Central memory CD8-positive, alpha-beta T cell (primary cell): ENCODE results near the gene BRD3.

Experiments
- ATAC-seq: fragments of 150-1000 bp; cut with Tn5 transposase; replicated peaks from 2 replicates; pipeline ENCODE4 v1.10.0; 2022; ENCODE audit warnings: mild to moderate bottlenecking, moderate FRiP score, moderate number of reproducible peaks; ENCODE audit not compliant: poor library complexity, severe bottlenecking; ENCODE audit errors: extremely low read depth
- DNase-seq, 2 donors: peaks; one replicate each; pipeline ENCODE4 v3.0.0; 2021; ENCODE audit warnings: low spot score in 2 of 2
- H3K27ac Mint-ChIP-seq: one replicate; pipeline ENCODE4 v1.8.0; 2022; ENCODE audit warnings: low read depth, mild to moderate bottlenecking, moderate library complexity, mixed read lengths
- H3K27me3 Mint-ChIP-seq: one replicate; pipeline ENCODE4 v1.8.0; 2022; ENCODE audit warnings: mixed read lengths
- H3K36me3 Mint-ChIP-seq: one replicate; pipeline ENCODE4 v1.8.0; 2022; ENCODE audit warnings: mild to moderate bottlenecking, moderate library complexity, mixed read lengths; ENCODE audit not compliant: insufficient read depth
- H3K4me1 Mint-ChIP-seq: one replicate; pipeline ENCODE4 v1.8.0; 2022; ENCODE audit warnings: mixed read lengths
- H3K4me3 Mint-ChIP-seq: one replicate; pipeline ENCODE4 v1.8.0; 2022; ENCODE audit warnings: mild to moderate bottlenecking, moderate library complexity, mixed read lengths
- H3K9me3 Mint-ChIP-seq: one replicate; pipeline ENCODE4 v1.8.0; 2022; ENCODE audit warnings: mixed read lengths

The BRD3 gene

GRCh38 chr9:134027561-134027960 is 40.3 kb downstream of the BRD3 start:
- no peaks in the 10 kb centered on the region for H3K9me3 Mint-ChIP-seq
- ATAC-seq (no peak), DNase-seq (no peak)
- peaks cover 15% of the 10 kb centered on the region for H3K4me1 Mint-ChIP-seq
- H3K36me3 Mint-ChIP-seq: peaks cover 9% of the 10 kb centered on the region
- H3K27me3 Mint-ChIP-seq: no peaks in the 10 kb centered on the region
- H3K27ac Mint-ChIP-seq: no peak overlapping the region
- H3K4me3 Mint-ChIP-seq: peak overlapping the region; percentile 17

GRCh38 chr9:134026981-134027380 is 40.8 kb downstream of the BRD3 start:
- Mint-ChIP-seq H3K27me3 (no peaks in the 10 kb centered on the region), H3K4me3 (peak overlapping the region; percentile 17), H3K9me3 (no peaks in the 10 kb centered on the region), H3K36me3 (peaks cover 7% of the 10 kb centered on the region), H3K4me1 (peaks cover 15% of the 10 kb centered on the region), H3K27ac (no peak overlapping the region)
- DNase-seq (no peak), ATAC-seq (no peak)

- ATAC-seq (no peak), DNase-seq (no peak)
- no peaks in the 10 kb centered on the region for H3K27me3 Mint-ChIP-seq
- H3K4me3 Mint-ChIP-seq: peak overlapping the region; percentile 76
- H3K27ac Mint-ChIP-seq: no peak overlapping the region
- H3K4me1 Mint-ChIP-seq: peaks cover 15% of the 10 kb centered on the region
- peaks cover 7% of the 10 kb centered on the region for H3K36me3 Mint-ChIP-seq
- H3K9me3 Mint-ChIP-seq: no peaks in the 10 kb centered on the region
Measured at GRCh38 chr9:134026581-134026980, 41.2 kb downstream of the BRD3 start.

GRCh38 chr9:134025606-134026541 is 42.0 kb downstream of the BRD3 start:
- H3K36me3 Mint-ChIP-seq: peaks cover 6% of the 10 kb centered on the region
- no peaks in the 10 kb centered on the region for H3K27me3 Mint-ChIP-seq
- peak; percentile 54 for ATAC-seq
- H3K9me3 Mint-ChIP-seq: no peaks in the 10 kb centered on the region
- peaks cover 15% of the 10 kb centered on the region for H3K4me1 Mint-ChIP-seq
- peak overlapping the region; percentile 51 for H3K27ac Mint-ChIP-seq
- DNase-seq: peak; percentile 25 to 39
- peak overlapping the region; percentile 76 for H3K4me3 Mint-ChIP-seq

GRCh38 chr9:134024828-134025605 is 42.8 kb downstream of the BRD3 start, which contains the start of gene BRD3OS:
BRD3OS (plus strand) TSS chr9:134025481; CDS start chr9:134026748, 1,267 bp downstream.
- Mint-ChIP-seq H3K4me1 (peaks cover 15% of the 10 kb centered on the region), H3K27me3 (no peaks in the 10 kb centered on the region), H3K36me3 (peaks cover 3% of the 10 kb centered on the region), H3K4me3 (peak within 1 kb of the TSS; percentile 76), H3K27ac (peak within 1 kb of the TSS; percentile 51), H3K9me3 (no peaks in the 10 kb centered on the region)
- peak; percentile 73 to 85 for DNase-seq
- peak; percentile 91 for ATAC-seq

- DNase-seq: no peak
- H3K4me1 Mint-ChIP-seq: peaks cover 15% of the 10 kb centered on the region
- H3K9me3 Mint-ChIP-seq: no peaks in the 10 kb centered on the region
- ATAC-seq: no peak
- peaks cover 3% of the 10 kb centered on the region for H3K36me3 Mint-ChIP-seq
- H3K27ac Mint-ChIP-seq: peak overlapping the region; percentile 33
- peak overlapping the region; percentile 76 for H3K4me3 Mint-ChIP-seq
- H3K27me3 Mint-ChIP-seq: no peaks in the 10 kb centered on the region
Measured at GRCh38 chr9:134024214-134024792, 43.5 kb downstream of the BRD3 start.

- H3K36me3 Mint-ChIP-seq: no peaks in the 10 kb centered on the region
- ATAC-seq: no peak
- H3K27me3 Mint-ChIP-seq: no peaks in the 10 kb centered on the region
- H3K4me3 Mint-ChIP-seq: no peak overlapping the region
- no peaks in the 10 kb centered on the region for H3K9me3 Mint-ChIP-seq
- H3K27ac Mint-ChIP-seq: no peak overlapping the region
- no peaks in the 10 kb centered on the region for H3K4me1 Mint-ChIP-seq
- DNase-seq: no peak
Measured at GRCh38 chr9:134014946-134015345, 52.9 kb downstream of the BRD3 start.

GRCh38 chr9:134011401-134011800 is 56.4 kb downstream of the BRD3 start:
- Mint-ChIP-seq H3K27me3 (peaks cover 13% of the 10 kb centered on the region), H3K4me3 (no peak overlapping the region), H3K4me1 (no peaks in the 10 kb centered on the region), H3K27ac (no peak overlapping the region), H3K9me3 (no peaks in the 10 kb centered on the region), H3K36me3 (peaks cover 2% of the 10 kb centered on the region)
- DNase-seq (no peak), ATAC-seq (no peak)

- Mint-ChIP-seq H3K9me3 (no peaks in the 10 kb centered on the region), H3K27ac (no peak overlapping the region), H3K36me3 (peaks cover 2% of the 10 kb centered on the region), H3K4me1 (no peaks in the 10 kb centered on the region), H3K4me3 (no peak overlapping the region), H3K27me3 (peaks cover 13% of the 10 kb centered on the region)
- ATAC-seq (no peak), DNase-seq (no peak)
Measured at GRCh38 chr9:134010310-134011173, 57.3 kb downstream of the BRD3 start.

GRCh38 chr9:134007571-134007970 is 60.3 kb downstream of the BRD3 start:
- H3K27ac Mint-ChIP-seq: no peak overlapping the region
- H3K36me3 Mint-ChIP-seq: peaks cover 5% of the 10 kb centered on the region
- H3K27me3 Mint-ChIP-seq: peaks cover 13% of the 10 kb centered on the region
- no peaks in the 10 kb centered on the region for H3K4me1 Mint-ChIP-seq
- H3K9me3 Mint-ChIP-seq: no peaks in the 10 kb centered on the region
- DNase-seq (no peak), ATAC-seq (no peak)
- no peak overlapping the region for H3K4me3 Mint-ChIP-seq

- H3K4me3 Mint-ChIP-seq: no peak overlapping the region
- DNase-seq (no peak), ATAC-seq (no peak)
Measured at GRCh38 chr9:134007150-134007549, 60.7 kb downstream of the BRD3 start.

GRCh38 chr9:134005381-134005780 is 62.4 kb downstream of the BRD3 start:
- Mint-ChIP-seq H3K4me3 (no peak overlapping the region), H3K9me3 (no peaks in the 10 kb centered on the region), H3K36me3 (peaks cover 5% of the 10 kb centered on the region), H3K4me1 (no peaks in the 10 kb centered on the region), H3K27ac (no peak overlapping the region), H3K27me3 (peaks cover 13% of the 10 kb centered on the region)
- no peak for DNase-seq
- ATAC-seq: no peak

More at GRCh38 chr9:134007150-134007549, 60.7 kb downstream of the BRD3 start:
- H3K36me3 Mint-ChIP-seq: peaks cover 5% of the 10 kb centered on the region
- no peak overlapping the region for H3K27ac Mint-ChIP-seq
- H3K4me1 Mint-ChIP-seq: no peaks in the 10 kb centered on the region
- peaks cover 13% of the 10 kb centered on the region for H3K27me3 Mint-ChIP-seq
- no peaks in the 10 kb centered on the region for H3K9me3 Mint-ChIP-seq
